ENCODE measurements around the gene HAUS2. TPM values are rescaled to one million over a fixed set of nuclear protein-coding genes. Genes with fewer than 3 reads are reported as not detected.
A peak's percentile ranks its signal among the peaks of the same experiment; 100 is the strongest.

The HAUS2 gene
- total RNA-seq, 1 experiment from 2014 or later, result 11.7 TPM

- BruUV-seq (replicated peaks), result no TSS peak
- CTCF ChIA-PET, result no interaction called here
- H3K9me3 Mint-ChIP-seq (ENCODE audit: low read depth, unreplicated experiment), result no peaks in the 10 kb centered on the region
- intact Hi-C loops (cut with micrococcal nuclease; ENCODE audit: unreplicated experiment), result no loop called here
- no peaks in the 10 kb centered on the region for H3K27me3 Mint-ChIP-seq (ENCODE audit: unreplicated experiment)
- TF ChIP-seq CTCF (IDR thresholded peaks at IDR 0.05; ENCODE audit: unreplicated experiment), result no peak
- H3K36me3 Mint-ChIP-seq (ENCODE audit: insufficient read depth, unreplicated experiment), result peaks cover 24% of the 10 kb centered on the region
- no peak for DNase-seq
- H3K27ac Mint-ChIP-seq (ENCODE audit: unreplicated experiment), result no peak overlapping the region
- peaks cover 8% of the 10 kb centered on the region for H3K4me1 Mint-ChIP-seq (ENCODE audit: low read depth, unreplicated experiment)
- no peak overlapping the region for H3K4me3 Mint-ChIP-seq (ENCODE audit: low read depth, unreplicated experiment)
Observed at GRCh38 chr15:42544853-42545629, 3.6 kb upstream of the HAUS2 start.

- peak overlapping the region; percentile 93 for H3K4me3 Mint-ChIP-seq (ENCODE audit: low read depth, unreplicated experiment)
- H3K27me3 Mint-ChIP-seq (ENCODE audit: unreplicated experiment), result no peaks in the 10 kb centered on the region
- CTCF ChIA-PET, result no interaction called here
- BruUV-seq (replicated peaks), result TSS peak; percentile 66
- H3K9me3 Mint-ChIP-seq (ENCODE audit: low read depth, unreplicated experiment), result no peaks in the 10 kb centered on the region
- peaks cover 24% of the 10 kb centered on the region for H3K36me3 Mint-ChIP-seq (ENCODE audit: insufficient read depth, unreplicated experiment)
- peak overlapping the region; percentile 92 for H3K27ac Mint-ChIP-seq (ENCODE audit: unreplicated experiment)
- H3K4me1 Mint-ChIP-seq (ENCODE audit: low read depth, unreplicated experiment), result peaks cover 11% of the 10 kb centered on the region
- DNase-seq, result no peak
- intact Hi-C loops (cut with micrococcal nuclease; ENCODE audit: unreplicated experiment), result no loop called here
- TF ChIP-seq CTCF (IDR thresholded peaks at IDR 0.05; ENCODE audit: unreplicated experiment), result no peak
Observed at GRCh38 chr15:42547918-42548248, 755 bp upstream of the HAUS2 start.

- no peak for DNase-seq
- Mint-ChIP-seq H3K36me3 (ENCODE audit: insufficient read depth, unreplicated experiment) (peaks cover 24% of the 10 kb centered on the region), H3K27me3 (ENCODE audit: unreplicated experiment) (no peaks in the 10 kb centered on the region), H3K4me3 (ENCODE audit: low read depth, unreplicated experiment) (peak overlapping the region; percentile 93), H3K9me3 (ENCODE audit: low read depth, unreplicated experiment) (no peaks in the 10 kb centered on the region), H3K4me1 (ENCODE audit: low read depth, unreplicated experiment) (peaks cover 11% of the 10 kb centered on the region), H3K27ac (ENCODE audit: unreplicated experiment) (peak overlapping the region; percentile 92)
- TSS peak; percentile 62 for BruUV-seq (replicated peaks)
- intact Hi-C loops (cut with micrococcal nuclease; ENCODE audit: unreplicated experiment), result no loop called here
- TF ChIP-seq CTCF (IDR thresholded peaks at IDR 0.05; ENCODE audit: unreplicated experiment), result no peak
- CTCF ChIA-PET, result interaction anchor here (0.6 kb wide), 1 partner anchor 188 kb away, joined by 3 read pairs; no protein-coding TSS in a partner anchor
Observed at GRCh38 chr15:42549032-42549491, 424 bp downstream of the HAUS2 start.

- no peak for TF ChIP-seq CTCF (IDR thresholded peaks at IDR 0.05; ENCODE audit: unreplicated experiment)
- DNase-seq, result no peak
- Mint-ChIP-seq H3K4me3 (ENCODE audit: low read depth, unreplicated experiment) (peak overlapping the region; percentile 93), H3K36me3 (ENCODE audit: insufficient read depth, unreplicated experiment) (peaks cover 24% of the 10 kb centered on the region), H3K27ac (ENCODE audit: unreplicated experiment) (peak overlapping the region; percentile 66), H3K4me1 (ENCODE audit: low read depth, unreplicated experiment) (peaks cover 11% of the 10 kb centered on the region), H3K9me3 (ENCODE audit: low read depth, unreplicated experiment) (no peaks in the 10 kb centered on the region), H3K27me3 (ENCODE audit: unreplicated experiment) (no peaks in the 10 kb centered on the region)
- no TSS peak for BruUV-seq (replicated peaks)
- intact Hi-C loops (cut with micrococcal nuclease; ENCODE audit: unreplicated experiment), result no loop called here
- CTCF ChIA-PET, result interaction anchor here (0.6 kb wide), 2 partner anchors 137 to 188 kb away, joined by 3 to 7 read pairs; no protein-coding TSS in a partner anchor
Observed at GRCh38 chr15:42549741-42550392, 1.2 kb downstream of the HAUS2 start.
